Smooth muscle cell (in vitro differentiated cells): ENCODE results near the gene VASN. TPM values are rescaled to one million over a fixed set of nuclear protein-coding genes. Genes with fewer than 3 reads are reported as not detected.

ENCODE experiments used
- DNase-seq: peaks from one replicate; lab custom pipeline; 2025; ENCODE audit not compliant: unreplicated experiment; lab: John Stamatoyannopoulos, UW
- H2AFZ ChIP-seq: fragments of 200-600 bp; sonication (generic); 2 replicates; pipeline ENCODE4 v1.6.0; 2016; ENCODE audit warnings: antibody characterized with exemption, low read depth, mild to moderate bottlenecking
- H3F3A ChIP-seq: fragments of 200-600 bp; sonication (generic); 2 replicates; pipeline ENCODE4 v1.6.0; 2017; ENCODE audit warnings: antibody characterized with exemption, low read depth
- H3K27ac ChIP-seq: fragments of 200-600 bp; sonication (generic); 2 replicates; pipeline ENCODE4 v1.5.1; 2016; ENCODE audit warnings: low read depth, mild to moderate bottlenecking
- H3K27me3 ChIP-seq: fragments of 200-600 bp; sonication (generic); 2 replicates; pipeline ENCODE4 v1.6.1; 2016; ENCODE audit warnings: low read depth, mild to moderate bottlenecking
- H3K36me3 ChIP-seq: fragments of 200-600 bp; sonication (generic); 2 replicates; pipeline ENCODE4 v1.5.1; 2016; ENCODE audit warnings: low read depth
- H3K4me1 ChIP-seq: fragments of 200-600 bp; sonication (generic); 2 replicates; pipeline ENCODE4 v1.5.1; 2016; ENCODE audit warnings: low read depth
- H3K4me2 ChIP-seq: fragments of 200-600 bp; sonication (generic); 2 replicates; pipeline ENCODE4 v1.6.0; 2016; ENCODE audit warnings: mild to moderate bottlenecking
- H3K4me3 ChIP-seq: fragments of 200-600 bp; sonication (generic); 2 replicates; pipeline ENCODE4 v1.5.1; 2016; ENCODE audit warnings: mild to moderate bottlenecking
- H3K79me2 ChIP-seq: fragments of 200-600 bp; sonication (generic); 2 replicates; pipeline ENCODE4 v1.6.0; 2016; ENCODE audit warnings: low read depth, mild to moderate bottlenecking
- H3K9ac ChIP-seq: fragments of 200-600 bp; sonication (generic); 2 replicates; pipeline ENCODE4 v1.6.0; 2016; ENCODE audit warnings: low read depth
- H3K9me3 ChIP-seq: fragments of 200-600 bp; sonication (generic); replicated peaks from 2 replicates; pipeline ENCODE4 v1.5.1; 2016; ENCODE audit warnings: low read depth
- H4K20me1 ChIP-seq: fragments of 200-600 bp; sonication (generic); 2 replicates; pipeline ENCODE4 v1.6.0; 2016; ENCODE audit warnings: low read depth
- WGBS: methylation state at CpG from one replicate; pipeline ENCODE4 v1.1.7; 2016; ENCODE audit warnings: low lambda C conversion rate; 5-methylcytosine and 5-hydroxymethylcytosine counted together
- polyA plus RNA-seq: library from polyadenylated mRNA; unstranded; fragments of >200 nt; fragmentation: Nextera tagmentation; extraction: Ambion mirVana; gene quantifications from 2 replicates; pipeline ENCODE4 v1.2.1, GENCODE V29; 2016
- total RNA-seq: library from RNA; depleted of rRNA; stranded (reverse); fragments of >200 nt; gene quantifications from 2 replicates; pipeline ENCODE4 v1.2.3, GENCODE V29; 2014
- TF ChIP-seq, protein P1 (sequence below): fragments of 200-600 bp; sonication (generic); IDR thresholded peaks from 2 replicates; pipeline ENCODE4 v1.5.1; 2017; ENCODE audit warnings: borderline replicate concordance, mild to moderate bottlenecking, antibody characterized with exemption; ENCODE audit not compliant: insufficient read depth, poor library complexity, severe bottlenecking

Gene VASN
- total and polyA plus RNA-seq, 2 experiments from 2014 or later, result 30.0 to 150 TPM

DNA sequence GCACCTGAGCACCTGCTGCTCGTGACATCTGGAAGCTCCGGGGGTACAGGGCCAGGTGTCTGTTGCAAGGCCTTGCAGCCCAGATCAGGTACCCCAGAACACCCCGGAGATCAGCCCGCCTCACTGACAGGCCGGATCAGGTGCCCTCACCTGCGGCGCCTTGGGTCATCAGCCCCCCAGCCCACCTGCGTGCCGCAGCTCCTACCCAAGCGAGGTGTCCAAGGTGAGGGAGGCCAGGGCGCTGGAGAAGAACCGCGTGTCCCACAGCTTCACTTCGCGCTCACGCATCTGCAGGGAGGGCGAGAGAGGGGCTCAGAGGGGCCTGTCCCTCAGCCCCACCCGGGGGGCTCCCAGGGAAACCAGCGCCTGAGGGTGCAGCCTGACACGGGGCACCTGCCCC, 16.1 kb downstream of the VASN start:
- DNase-seq, result no peak
- Histone ChIP-seq H3K9ac (no peak overlapping the region), H3K4me2 (peak overlapping the region; percentile 23), H2AFZ (no peak overlapping the region), H3F3A (peaks cover 15% of the 10 kb centered on the region), H3K27me3 (no peaks in the 10 kb centered on the region), H3K79me2 (no peaks in the 10 kb centered on the region), H3K4me1 (peaks cover 34% of the 10 kb centered on the region), H4K20me1 (peaks cover 27% of the 10 kb centered on the region), H3K4me3 (no peak overlapping the region), H3K9me3 (no peaks in the 10 kb centered on the region), H3K27ac (no peak overlapping the region), H3K36me3 (no peaks in the 10 kb centered on the region)
- WGBS, result 90% methylated on average over 20 of the region's 20 CpGs
- TF ChIP-seq, protein P1, sequence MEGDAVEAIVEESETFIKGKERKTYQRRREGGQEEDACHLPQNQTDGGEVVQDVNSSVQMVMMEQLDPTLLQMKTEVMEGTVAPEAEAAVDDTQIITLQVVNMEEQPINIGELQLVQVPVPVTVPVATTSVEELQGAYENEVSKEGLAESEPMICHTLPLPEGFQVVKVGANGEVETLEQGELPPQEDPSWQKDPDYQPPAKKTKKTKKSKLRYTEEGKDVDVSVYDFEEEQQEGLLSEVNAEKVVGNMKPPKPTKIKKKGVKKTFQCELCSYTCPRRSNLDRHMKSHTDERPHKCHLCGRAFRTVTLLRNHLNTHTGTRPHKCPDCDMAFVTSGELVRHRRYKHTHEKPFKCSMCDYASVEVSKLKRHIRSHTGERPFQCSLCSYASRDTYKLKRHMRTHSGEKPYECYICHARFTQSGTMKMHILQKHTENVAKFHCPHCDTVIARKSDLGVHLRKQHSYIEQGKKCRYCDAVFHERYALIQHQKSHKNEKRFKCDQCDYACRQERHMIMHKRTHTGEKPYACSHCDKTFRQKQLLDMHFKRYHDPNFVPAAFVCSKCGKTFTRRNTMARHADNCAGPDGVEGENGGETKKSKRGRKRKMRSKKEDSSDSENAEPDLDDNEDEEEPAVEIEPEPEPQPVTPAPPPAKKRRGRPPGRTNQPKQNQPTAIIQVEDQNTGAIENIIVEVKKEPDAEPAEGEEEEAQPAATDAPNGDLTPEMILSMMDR, result no peak

DNA sequence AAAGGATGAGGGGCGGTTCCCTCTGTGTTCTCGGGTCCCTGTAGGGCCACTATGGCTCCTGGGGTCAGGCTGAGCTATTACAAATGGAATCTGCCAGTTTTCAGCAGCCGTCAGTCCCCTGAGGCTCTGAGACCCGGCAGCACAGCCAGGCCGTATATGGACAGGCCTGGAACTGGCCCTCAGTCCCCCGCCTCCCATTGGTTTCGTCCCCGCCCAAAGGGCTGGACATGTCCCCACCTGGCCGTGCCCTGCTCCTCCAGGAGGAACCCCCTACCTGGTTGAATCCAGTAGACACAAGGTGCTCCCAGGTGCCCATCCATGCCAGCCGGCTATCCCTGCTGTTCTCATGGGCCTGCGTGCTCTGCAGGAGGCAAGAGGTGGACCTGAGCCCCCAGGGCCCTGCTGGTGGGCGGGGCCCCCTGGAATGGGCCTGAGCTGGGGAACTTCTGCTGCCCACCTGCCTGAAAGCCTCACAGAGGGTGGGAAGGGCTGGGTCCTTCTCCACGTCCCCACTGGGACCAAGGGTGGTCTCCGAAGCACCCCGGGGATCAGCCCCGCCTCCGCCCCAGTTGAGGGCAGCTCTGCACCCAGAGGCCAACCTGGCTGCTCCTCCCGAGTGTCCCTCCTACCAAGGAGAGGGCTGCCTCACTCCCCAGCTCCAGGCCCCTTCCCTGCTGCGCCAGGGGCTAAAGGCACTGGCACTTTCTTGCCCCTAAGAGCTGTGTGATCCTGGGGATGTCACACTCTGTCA, 16.8 kb downstream of the VASN start:
- Histone ChIP-seq H3F3A (peaks cover 8% of the 10 kb centered on the region), H3K36me3 (no peaks in the 10 kb centered on the region), H3K27ac (peak overlapping the region; percentile 38), H2AFZ (no peak overlapping the region), H3K9me3 (no peaks in the 10 kb centered on the region), H3K27me3 (no peaks in the 10 kb centered on the region), H4K20me1 (peaks cover 21% of the 10 kb centered on the region), H3K79me2 (no peaks in the 10 kb centered on the region), H3K4me1 (peaks cover 41% of the 10 kb centered on the region), H3K4me3 (no peak overlapping the region), H3K4me2 (peak overlapping the region; percentile 23), H3K9ac (no peak overlapping the region)
- TF ChIP-seq, protein P1, result no peak
- WGBS, result 65% methylated on average over 19 of the region's 19 CpGs
- DNase-seq, result no peak

DNA sequence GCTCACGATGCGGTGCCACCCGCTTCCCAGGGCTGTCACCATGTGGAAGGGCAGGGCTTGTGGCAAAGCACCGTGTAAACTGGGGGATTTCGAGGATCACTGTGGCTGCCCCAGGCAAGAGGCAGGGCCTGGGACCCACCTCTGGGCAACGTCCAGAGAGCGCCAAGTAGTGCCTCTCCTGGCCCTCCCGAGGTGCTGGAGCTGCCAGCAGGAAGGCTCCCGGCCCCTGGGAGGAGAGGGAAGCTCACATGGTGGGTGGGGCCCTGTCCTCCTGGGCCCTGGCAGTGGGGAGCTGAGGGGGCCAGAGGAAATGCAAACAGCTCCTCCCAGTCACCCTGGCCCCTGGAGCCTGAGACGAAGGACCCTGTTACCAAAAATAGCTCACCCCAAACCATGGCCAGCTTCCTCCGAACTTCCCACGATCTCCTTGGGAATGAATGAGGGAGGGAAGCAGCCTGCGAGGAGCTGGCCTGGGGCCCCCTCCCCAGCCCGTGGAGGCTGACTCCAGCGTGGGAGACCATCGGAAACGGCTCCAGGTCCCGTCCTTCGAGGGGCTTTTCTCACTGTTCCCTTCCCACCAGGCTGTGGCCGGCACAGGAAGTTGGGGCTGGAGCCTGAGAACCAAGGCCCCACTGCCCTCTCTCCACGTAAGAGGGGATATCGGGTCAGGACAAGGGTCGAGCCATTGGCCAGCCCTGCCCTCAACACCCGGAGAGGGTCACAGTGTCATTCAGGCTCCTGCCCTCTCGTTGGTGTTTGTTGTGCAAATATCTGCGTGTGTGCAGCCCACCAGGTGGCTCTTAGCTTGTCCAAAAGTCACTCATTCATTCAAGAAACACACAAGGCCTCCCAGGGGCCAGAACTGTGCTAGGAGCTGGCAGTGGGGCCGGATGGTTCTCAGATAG, 17.7 kb downstream of the VASN start:
- Histone ChIP-seq H3K27me3 (no peaks in the 10 kb centered on the region), H3F3A (peaks cover 1% of the 10 kb centered on the region), H3K4me1 (peaks cover 41% of the 10 kb centered on the region), H3K9me3 (no peaks in the 10 kb centered on the region), H3K4me2 (peak overlapping the region; percentile 50), H3K36me3 (no peaks in the 10 kb centered on the region), H3K79me2 (no peaks in the 10 kb centered on the region), H3K27ac (peak overlapping the region; percentile 38), H4K20me1 (peaks cover 13% of the 10 kb centered on the region), H3K9ac (no peak overlapping the region), H3K4me3 (no peak overlapping the region), H2AFZ (no peak overlapping the region)
- WGBS, result 61% methylated on average over 27 of the region's 27 CpGs
- DNase-seq, result no peak
- TF ChIP-seq, protein P1, result no peak
